NCI-H82 treated with DMSO at 0.1 percent for 48 hours (cell line): Measurements from ENCODE around the gene BRSK1.

Source experiments
- DNase-seq: peaks from one replicate; lab custom pipeline; 2025; ENCODE audit not compliant: unreplicated experiment; lab: John Stamatoyannopoulos, UW

Gene BRSK1

DNA sequence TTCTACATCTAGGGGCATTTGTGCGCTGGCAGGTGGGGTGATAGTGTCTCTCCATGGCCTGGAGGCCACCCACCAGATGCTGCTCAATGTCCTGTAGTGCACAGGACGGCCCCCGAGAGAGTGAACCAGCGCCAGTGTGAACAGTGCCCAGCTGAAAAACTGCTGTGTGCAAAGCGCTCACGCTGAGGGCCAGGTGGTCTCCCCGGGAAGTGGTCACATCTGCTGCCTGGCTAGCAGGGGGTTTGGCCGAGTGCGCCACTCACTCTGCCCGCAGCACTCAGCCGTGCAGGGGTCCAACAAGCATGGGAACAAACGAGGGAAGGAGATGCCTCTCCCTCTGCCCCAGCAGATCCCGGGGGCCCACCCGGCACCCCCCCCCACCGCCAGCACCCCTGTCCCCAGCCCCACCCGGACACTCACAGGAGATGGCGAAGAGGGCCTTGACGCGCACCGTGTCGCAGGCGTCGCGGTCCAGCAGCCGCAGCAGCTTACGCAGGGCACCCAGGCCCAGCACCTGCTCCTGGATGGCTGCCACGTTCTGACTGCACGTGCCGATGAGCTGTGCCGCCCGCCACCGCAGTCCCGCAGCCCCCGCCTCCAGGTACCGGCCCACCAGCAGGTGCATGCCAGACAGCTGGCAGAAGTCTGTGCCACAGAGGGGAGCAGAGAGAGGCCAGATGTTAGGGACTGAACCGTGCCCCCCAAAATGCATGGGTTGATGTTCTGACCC, 9.7 kb upstream of the BRSK1 start:
- no peak for DNase-seq

DNA sequence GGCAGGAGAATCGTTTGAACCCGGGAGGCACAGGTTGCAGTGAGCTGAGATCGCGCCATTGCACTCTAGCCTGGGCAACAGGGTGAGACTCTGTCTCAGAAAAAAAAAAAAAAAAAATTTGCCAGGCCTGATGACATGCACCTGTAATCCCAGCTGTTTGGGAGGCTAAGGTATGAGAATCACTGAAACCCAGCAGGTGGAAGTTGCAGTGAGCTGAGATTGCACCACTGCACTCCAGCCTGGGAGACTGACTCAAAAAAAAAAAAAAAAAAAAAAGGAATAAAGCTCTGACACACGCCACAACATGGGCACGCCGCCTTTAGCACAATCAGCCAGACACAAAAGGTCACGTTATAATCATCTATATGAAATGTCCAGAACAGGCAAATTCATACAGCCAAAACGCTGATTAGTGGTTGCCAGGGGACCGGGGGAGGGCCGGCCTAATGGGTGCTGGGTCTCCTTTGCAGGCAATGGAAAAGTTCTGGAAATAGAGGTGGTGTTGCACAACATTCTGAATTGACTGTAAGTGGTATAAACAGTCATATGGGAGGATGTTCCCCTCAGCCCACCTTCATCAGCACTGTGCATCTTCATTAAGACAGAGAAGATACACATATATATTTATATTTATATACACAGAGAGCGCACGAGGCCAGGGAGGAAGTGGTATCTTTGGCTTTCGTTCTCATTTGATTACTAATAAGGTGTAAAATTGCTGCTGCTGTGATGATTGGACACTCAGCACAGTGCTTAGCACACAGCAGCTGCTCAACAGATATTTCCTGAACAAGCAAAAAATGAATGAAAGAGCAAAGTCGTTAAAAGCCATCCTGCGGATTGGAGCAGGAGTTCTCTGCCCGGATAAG, 7.7 kb upstream of the BRSK1 start:
- no peak for DNase-seq

DNA sequence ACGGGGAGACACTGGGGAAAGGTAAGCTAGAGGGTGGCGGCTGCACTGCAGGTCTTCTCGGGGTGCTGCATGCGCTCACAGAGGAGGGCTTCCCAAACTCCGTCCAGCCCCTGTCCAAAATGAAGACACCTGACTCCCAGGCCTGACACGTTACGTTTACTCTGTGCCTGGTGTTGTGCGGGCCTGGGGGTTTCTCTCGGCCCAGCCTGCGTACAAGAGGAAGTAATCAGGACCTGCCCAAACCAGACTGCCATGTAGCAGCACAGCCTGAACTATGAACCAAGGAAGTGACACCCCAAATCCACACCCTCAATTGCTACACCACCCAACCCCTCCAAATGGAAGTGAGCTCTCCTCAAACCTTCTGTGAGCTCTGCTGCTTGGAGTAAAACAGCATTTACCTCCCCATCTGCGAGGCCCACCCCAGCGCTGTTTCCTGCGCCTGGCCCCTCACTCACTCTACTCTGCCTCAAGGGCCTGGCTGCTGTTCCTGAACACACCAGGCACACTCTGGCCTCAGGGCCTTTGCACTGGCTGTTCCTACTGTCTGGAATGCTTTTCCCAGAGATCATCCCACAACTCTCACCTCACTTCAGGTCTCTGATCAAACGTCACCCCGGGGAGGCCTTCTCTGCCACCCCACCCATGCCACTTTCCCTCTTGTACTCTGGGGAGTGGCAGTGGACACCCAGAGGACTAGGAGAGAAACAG, 6.9 kb upstream of the BRSK1 start:
- DNase-seq, result no peak

DNA sequence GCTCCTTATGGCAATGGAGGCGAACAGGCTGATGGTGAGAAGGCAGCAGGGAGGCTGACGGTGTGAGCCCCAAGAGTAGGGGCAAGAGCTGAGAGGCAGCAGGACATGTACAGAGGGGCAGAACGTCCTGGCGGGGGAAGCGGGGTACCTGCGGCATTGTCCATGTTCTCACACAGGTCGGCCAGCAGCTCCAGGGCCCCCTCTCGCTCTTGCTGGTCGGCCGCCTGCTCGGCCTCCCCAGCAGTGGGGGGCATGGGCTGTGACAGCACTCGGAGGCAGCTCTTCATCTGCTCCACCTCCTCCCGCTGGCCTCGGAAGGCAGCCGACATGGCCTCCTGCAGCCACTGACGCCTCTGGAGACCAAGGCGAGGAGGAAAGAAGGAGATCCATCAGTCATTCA, 6.3 kb upstream of the BRSK1 start:
- DNase-seq, result no peak

DNA sequence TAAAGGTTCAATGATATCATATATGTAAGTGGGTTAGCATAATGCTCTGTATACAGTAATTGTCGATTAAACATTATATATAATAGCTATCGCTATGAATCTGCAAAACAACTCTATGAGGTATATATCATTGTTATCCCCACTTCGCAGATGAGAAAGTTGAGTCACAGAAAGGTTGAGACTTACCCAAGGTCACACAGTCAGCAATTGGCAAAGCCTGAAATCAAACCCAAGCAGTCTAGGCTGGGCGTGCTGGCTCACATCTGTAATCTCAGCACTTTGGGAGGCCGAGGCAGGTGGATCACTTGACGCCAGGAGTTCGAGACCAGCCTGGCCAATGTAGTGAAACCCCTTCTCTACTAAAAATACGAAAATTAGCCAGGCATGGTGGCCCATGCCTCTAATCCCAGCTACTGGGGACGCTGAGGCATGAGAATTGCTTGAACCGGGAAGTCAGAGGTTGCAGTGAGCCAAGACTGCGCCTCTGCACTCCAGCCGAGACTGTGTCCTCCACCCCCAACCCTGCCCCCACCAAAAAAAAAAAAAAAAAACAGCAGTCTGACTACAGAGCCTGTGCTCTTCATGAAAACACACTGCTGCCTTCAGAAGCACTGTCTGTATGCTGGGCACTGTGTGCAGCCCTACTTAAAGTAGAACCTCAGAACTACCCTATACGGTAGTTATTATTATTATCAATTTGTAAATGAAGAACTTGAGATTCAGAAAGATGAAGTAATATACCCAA, 5.2 kb upstream of the BRSK1 start:
- no peak for DNase-seq

DNA sequence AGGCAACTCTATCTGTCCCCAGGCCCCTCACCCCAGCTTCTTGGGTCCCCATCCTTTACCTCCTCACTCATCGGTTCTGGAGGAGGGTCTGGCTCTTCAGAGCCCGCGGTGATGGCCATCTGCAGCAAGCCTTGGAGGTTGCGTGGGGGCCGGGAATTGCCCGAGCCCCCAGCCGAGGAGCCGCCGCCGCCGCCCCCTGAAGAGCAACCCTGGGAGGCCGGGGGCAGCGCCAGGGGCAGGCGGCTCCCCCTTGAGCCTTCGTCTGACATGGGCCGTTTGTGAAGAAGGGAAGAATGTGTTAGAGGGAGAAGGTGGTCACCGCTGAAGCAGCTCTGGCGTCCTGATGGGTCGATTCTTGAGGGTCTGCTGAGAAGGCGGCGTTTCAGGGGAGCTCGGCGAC, 4.5 kb upstream of the BRSK1 start:
- no peak for DNase-seq

DNA sequence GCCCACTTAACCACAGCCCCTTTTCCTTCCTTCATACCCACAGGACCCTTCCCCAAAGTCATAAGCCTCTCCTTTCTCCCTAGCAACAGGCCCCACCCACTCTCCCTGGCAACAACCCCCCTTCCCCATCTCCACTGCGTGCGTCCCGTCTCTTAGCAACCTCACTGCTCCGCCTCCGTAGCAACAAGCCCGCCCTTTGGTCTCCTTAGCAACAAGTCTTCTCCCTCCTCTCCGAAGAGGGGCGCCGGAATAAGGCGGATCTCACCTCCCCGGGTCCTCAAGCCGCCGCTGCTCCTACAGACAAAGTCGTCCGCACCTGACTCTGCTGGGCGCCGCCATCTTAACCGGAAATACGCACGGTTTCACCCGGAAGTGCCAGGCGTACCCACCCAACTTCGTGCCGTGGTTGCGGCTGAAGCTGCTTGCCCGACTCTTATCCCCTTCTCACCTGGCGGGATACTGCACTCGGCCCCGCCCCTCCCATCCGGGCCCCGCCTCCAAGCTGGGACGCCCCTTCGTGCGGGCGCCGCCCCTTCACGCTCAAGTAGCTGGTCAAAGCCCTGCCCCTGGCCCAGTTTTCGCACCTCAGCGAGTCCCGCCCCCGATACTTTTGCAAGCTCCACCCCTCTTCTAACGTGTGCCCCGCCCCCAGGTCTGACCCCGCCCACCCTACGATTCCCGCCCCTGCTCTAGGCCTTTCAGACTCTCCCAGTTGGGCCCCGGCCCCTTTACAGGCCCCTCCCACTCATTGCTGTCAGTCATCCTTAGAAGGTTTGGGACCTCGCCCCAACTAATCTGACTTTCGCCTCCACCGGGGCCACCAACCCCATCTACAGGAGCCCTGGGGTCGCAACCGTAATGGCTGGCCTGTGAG, 3.8 kb upstream of the BRSK1 start, which contains the start of gene HSPBP1:
Gene HSPBP1, minus strand, starts transcription at position 341 of the 874 bp plus-strand sequence. CDS start 502 bp downstream, outside the sequence.
- DNase-seq, result peak; percentile 92

DNA sequence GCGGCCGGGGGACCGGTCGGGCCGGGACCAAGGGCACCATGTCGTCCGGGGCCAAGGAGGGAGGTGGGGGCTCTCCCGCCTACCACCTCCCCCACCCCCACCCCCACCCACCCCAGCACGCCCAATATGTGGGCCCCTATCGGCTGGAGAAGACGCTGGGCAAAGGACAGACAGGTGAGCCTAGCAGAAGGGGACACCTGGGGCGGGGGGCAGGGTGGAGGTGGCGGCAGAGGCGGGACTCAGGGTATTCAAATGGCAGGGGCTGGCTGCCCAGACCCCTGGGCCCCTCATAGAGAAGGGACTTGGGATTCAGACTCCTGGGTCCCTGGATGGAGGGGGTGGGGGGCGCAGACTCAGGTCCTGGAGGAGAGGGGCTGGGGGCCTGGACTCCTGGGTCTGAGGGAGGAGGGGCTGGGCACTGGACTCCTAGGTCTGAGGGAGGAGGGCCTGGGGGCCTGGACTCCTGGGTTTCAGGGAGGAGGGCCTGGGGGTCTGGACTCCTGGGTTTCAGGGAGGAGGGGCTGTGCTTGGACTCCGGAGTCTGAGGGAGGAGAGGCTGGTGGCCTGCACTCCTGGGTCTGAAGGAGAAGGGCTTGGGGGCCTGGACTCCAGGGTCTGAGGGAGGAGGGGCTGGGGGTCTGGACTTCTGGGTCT, 735 bp downstream of the BRSK1 start:
- DNase-seq, result no peak

DNA sequence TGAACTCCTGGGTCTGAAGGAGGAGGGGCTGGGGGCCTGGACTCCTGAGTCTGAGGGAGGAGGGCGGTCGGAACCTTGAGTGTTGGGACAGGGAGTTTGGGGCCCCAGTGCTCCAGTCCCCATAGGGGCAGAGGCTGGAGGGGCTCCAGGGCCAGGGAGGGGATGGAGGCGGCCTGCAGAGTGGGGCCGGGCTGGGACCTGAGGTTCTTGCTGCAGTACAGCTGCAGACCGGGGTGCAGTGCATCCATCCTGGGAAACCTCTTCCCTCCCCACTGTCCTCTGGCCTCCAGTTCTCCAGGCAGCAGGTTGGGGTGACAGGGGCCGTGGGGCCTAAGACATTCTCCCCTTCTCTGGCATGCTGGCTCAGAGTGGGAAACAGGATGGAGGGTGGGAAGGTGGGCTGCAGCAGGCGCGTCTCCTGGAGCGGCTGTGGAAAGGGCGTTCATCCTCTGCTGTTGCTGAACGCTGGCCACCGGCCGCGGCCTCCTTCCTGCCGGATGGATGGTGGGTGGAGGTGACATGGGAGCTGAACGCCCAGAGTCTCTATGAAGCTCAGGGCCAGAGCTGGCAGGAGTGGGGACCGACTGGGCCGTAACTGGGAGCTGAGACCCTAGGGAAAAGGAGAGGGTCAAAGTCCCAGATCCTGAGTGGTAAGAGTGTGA, 1.6 kb downstream of the BRSK1 start:
- DNase-seq, result no peak

DNA sequence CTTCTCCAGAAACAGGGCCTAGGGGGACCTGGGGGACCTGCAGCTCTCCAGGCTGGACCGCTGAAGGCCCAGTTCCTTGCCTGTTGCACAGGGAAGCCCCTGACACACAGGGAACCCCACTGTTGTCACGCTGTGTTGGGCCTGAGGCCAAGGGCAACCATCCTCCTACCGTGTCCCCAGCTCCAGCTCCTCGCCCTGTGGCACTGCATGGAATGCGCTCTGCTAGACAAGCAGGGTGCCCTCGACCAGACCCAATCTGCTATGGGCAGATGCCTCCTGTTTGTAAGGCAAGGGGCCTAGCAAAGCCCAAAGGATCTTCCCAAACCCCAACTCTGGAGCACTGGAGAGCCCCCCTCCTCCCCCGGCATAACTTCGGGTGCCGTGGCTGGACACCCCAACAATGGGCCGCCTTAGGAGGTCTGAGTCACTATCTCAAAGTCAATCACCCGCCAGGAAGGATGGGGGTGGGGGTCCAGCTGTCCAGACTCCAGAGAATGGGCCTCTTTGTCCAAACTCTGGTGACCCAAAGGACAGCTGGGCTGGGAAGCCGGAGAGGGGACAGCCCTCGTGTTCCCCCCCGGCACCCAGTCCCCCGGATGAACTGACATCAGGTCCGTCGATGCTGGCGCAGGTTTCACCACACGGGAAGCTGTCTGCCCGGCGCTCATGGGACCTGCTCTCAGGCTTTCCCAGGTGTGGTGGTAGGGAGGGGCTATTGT, 3.7 kb downstream of the BRSK1 start:
- no peak for DNase-seq

DNA sequence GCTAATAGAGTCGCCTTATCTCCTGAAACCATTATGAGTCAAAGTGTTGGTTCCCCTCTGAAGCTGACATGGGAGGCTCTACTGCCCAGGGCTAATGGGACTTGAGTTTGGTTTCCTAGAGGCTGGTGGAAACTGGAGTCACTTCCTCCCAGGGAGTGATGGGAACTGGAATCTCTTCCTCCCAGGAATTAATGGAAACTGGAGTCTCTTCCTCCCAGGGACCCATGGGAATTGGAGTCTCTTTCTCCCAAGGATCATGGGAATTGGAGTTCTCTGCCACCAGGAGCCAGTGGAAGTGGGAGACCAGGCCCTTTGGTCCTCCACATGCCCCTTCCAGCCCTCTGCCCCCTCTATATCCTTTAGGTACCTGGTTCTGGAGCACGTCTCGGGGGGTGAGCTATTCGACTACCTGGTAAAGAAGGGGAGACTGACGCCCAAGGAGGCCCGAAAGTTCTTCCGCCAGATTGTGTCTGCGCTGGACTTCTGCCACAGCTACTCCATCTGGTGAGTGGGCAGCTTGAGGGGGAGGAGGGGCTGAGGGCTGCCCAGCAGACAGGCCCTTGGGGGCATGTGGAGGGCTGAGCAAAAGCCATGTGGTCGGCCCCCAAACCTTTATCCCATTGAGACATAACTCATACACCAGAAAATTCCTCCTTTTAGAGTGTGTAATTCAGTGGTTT, 5.5 kb downstream of the BRSK1 start:
- DNase-seq, result no peak

DNA sequence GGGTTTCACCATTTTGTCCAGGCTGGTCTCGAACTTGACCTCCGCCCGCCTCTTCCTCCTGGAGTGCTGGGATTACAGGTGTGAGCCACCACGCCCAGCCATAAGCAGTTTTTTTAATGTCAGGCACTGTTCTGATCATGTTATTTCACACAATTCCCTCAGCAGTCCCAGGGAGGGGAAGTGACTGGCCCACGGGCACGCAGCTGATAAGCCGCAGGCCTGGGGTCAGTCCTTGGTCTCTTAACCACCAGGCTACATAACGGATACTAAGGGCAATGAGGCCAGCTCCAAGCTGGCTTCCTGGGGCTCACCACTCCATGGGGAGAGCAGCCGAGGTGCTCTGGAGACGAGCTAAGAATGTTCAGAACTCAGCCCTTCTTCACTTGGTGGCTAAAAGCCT, 13.5 kb downstream of the BRSK1 start:
- DNase-seq, result no peak

DNA sequence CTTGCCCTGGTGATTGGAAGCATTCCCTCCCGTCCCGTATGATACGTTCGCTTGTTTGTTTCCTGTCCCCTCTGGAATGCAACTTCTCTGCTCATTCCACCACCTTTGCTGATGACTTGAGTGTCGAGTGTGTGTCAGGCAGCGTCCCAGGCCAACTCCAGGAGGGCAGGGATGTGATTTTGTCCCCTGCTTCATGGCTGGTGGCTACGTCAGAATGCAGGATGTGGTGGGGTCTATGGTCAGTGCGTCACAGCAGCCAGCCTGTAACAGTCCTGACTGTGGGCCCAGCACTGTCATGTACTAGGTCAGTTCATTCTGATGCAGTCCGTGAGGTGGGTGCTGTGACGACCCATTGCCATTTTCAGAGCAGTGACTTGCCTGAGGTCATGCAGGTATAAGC, 16.2 kb downstream of the BRSK1 start:
- no peak for DNase-seq

DNA sequence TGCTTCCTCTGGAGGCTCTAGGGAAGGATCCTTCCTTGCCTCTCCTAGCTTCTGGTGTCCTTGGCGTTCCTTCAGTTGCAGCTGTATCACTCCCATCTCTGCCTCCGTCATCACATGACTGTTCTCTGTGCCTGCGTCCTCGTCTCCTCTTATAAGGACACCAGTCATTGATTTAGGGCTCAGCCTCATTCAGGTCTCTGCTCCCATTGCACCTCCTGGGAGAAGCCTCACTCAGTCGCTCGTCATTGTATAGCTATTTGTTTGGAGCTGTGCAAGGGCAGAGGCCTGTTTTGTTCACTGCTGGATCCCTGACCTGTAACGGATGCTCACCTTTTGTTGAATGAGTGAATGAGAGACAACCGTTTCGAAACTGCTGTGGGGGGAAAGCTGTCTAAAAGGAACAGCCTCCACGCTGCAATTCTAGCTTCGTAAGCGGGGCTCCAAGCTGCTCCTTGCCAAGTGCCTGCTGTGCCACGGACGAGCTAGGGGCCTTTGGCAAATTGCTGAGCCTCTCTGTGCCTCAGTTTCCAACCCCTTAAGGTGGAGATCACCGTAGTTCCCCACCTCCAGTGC, 17.2 kb downstream of the BRSK1 start:
- no peak for DNase-seq

DNA sequence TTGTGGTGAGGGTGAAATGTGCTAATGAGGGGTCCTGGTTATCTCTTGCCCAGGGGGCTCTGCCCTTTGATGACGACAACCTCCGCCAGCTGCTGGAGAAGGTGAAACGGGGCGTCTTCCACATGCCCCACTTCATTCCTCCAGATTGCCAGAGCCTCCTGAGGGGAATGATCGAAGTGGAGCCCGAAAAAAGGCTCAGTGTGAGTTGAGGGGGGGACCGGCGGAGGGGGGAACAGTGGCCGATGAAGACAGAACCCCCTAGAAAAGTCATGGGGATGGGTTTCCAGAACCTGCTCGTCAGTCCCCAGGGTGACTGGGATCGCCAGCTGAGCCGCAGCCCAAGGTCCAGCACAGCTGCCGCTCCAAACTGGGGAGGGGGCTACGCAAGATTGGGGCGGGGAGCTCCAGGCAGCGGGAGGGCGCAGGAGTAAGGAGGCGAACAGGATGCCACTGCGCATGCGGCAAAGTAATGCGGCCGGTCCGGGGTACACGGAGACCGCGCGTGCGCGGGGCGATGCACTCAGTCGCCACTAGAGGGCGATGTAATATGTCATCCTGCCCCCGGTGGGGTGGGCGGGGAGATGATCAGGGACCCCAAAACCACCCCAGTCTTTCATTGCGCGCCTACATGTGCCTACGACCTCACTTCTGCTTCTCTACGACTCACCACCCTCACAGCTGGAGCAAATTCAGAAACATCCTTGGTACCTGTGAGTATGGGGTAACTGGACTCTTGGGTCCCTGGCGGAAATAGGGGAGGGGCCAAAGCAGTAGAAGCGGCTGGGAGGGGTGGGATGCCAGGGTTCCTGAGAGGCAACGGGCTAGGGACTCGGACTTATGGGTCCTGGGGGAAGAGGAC, 17.9 kb downstream of the BRSK1 start:
- peak; percentile 47 for DNase-seq

DNA sequence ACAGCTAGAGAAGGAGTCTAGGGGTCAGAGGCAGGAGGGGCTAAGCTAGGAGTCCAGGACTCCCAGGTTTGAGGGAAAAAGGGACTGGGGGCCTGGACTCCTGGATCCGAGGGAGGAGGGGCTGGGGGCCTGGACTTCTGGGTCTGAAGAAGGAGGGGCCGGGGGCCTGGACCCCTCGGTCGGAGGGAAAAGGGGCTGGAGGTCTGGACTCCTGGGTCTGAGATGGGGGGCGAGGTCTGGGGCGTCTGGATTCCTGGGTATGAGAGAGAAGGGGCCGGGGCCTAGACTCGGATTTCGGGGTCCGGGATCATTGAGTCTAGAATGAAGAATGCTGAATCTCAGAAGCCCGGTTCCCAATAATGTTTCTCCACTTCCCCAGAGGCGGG, 18.5 kb downstream of the BRSK1 start:
- no peak for DNase-seq

DNA sequence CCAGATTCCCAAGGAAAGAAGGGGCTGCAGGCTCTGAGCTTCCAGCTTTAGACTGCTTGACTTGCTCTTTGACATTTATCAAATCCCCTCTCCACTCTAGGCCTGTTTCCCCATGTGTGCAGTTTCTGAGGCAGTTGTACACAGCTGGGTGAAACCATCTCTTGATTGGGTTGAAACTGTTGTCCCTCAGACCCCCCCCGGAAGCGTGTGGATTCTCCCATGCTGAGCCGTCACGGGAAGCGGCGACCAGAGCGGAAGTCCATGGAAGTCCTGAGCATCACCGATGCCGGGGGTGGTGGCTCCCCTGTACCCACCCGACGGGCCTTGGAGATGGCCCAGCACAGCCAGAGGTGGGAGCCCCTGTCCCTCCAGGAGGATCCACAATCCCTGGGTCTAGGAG, 19.7 kb downstream of the BRSK1 start:
- no peak for DNase-seq
